Body of pancreas (tissue), 4 donors: ENCODE measurements around the gene COP1. TPM values are rescaled to one million over a fixed set of nuclear protein-coding genes. Genes with fewer than 3 reads are reported as not detected.
"Not testable (repeated sequence)": the region's sequence is repeated elsewhere in the genome, so short reads cannot be mapped to it uniquely, and the experiment has no call there.

ENCODE experiments used
- ATAC-seq: fragments of 150-250 bp; one replicate; pipeline ENCODE4 v1.9.1; 2016
- DNase-seq, 4 donors: peaks; one replicate each; pipeline ENCODE4 v3.0.0-alpha.2; 2019
- H3K27ac ChIP-seq, 4 donors: fragments of 200-600 bp; sonication (generic); 1 replicate in 3 of 4; 2 replicates in 1 of 4; pipeline versions ENCODE4 v1.5.1 to v1.6.1; 2016 to 2019; ENCODE audit warnings: mild to moderate bottlenecking in 1 of 4, mixed read lengths in 1 of 4, moderate library complexity in 1 of 4
- H3K27me3 ChIP-seq, 2 donors: fragments of 200-600 bp; sonication (generic); one replicate each; pipeline ENCODE4 v1.6.0; 2016; ENCODE audit warnings: mild to moderate bottlenecking in 1 of 2
- H3K36me3 ChIP-seq, 2 donors: fragments of 200-600 bp; sonication (generic); replicated peaks in 1 of 2; 2 replicates each; pipeline ENCODE4 v1.5.1; 2016; ENCODE audit warnings: low read depth in 2 of 2; ENCODE audit not compliant: insufficient read depth in 1 of 2
- H3K4me1 ChIP-seq: fragments of 200-600 bp; sonication (generic); one replicate; pipeline ENCODE4 v1.6.0; 2016
- H3K4me3 ChIP-seq, 2 donors: fragments of 200-600 bp; sonication (generic); 1 replicate in 1 of 2; 2 replicates in 1 of 2; pipeline ENCODE4 v1.5.1; 2016 to 2019
- H3K9me3 ChIP-seq, 3 donors: fragments of 200-600 bp; sonication (generic); 1 replicate in 2 of 3; 2 replicates in 1 of 3; pipeline ENCODE4 v1.5.1; 2016
- CTCF ChIP-seq, 7 experiments: fragments of 450-650 bp in 4 of 7; fragments of 200-600 bp in 3 of 7; sonication (generic) in 3 of 7; IDR thresholded peaks; one replicate each; pipeline ENCODE4 v1.5.1; 2016 to 2019; ENCODE audit warnings: antibody characterized with exemption in 7 of 7
- POLR2A ChIP-seq, 3 donors: fragments of 450-650 bp; IDR thresholded peaks; one replicate each; pipeline ENCODE4 v1.6.1; 2016; ENCODE audit warnings: antibody characterized with exemption in 3 of 3, mild to moderate bottlenecking in 2 of 3
- WGBS, 2 donors: methylation state at CpG; one replicate each; pipeline ENCODE4 v1.1.5; 2017; 5-methylcytosine and 5-hydroxymethylcytosine counted together
- intact Hi-C: fragments of 100-400 bp; cut with DNase I; formaldehyde crosslinking; loops from one replicate; pipeline ENCODE4 v1.15.1; 2023
- total RNA-seq, 2 donors: library from RNA; depleted of rRNA; stranded (reverse); fragments of >200 nt; gene quantifications; one replicate each; pipeline ENCODE4 v1.1.0, GENCODE V29; 2016

The COP1 gene
- total RNA-seq, 2 donors from 2014 or later: 36.6 to 45.8 TPM

GRCh38 chr1:176208034-176208433 lies 948 bp upstream of the COP1 start:
- DNase-seq (no peak), ATAC-seq (no peak)
- no peak for TF ChIP-seq CTCF (IDR thresholded peaks at IDR 0.05)
- no peak for TF ChIP-seq POLR2A (IDR thresholded peaks at IDR 0.05)
- peak overlapping the region; percentile 47 to 99 (median 94) for H3K27ac ChIP-seq
- H3K4me3 ChIP-seq: peak overlapping the region in 1 of 2 donors; percentile 94
- 22 to 30% methylated on average over 9 of the region's 9 CpGs for WGBS, 2 donors
- H3K36me3 ChIP-seq: no peaks in the 10 kb centered on the region
- H3K27me3 ChIP-seq: no peaks in the 10 kb centered on the region
- H3K4me1 ChIP-seq: peaks cover 26% of the 10 kb centered on the region
- H3K9me3 ChIP-seq: no peaks in the 10 kb centered on the region
- intact Hi-C loops: no loop called here

- ATAC-seq (peak; percentile 49), DNase-seq (peak; percentile 36 to 59 (median 38))
- Histone ChIP-seq H3K4me1 (peaks cover 26% of the 10 kb centered on the region), H3K4me3 (peak overlapping the region; percentile 76 to 94), H3K36me3 (no peaks in the 10 kb centered on the region), H3K27ac (peak overlapping the region; percentile 90 to 99 (median 94)), H3K9me3 (no peaks in the 10 kb centered on the region), H3K27me3 (no peaks in the 10 kb centered on the region)
- 0% methylated on average over 30 to 54 of the region's 58 CpGs for WGBS, 2 donors
- no peak for TF ChIP-seq CTCF (IDR thresholded peaks at IDR 0.05)
- peak in 2 of 3 donors; percentile 52 to 54 for TF ChIP-seq POLR2A (IDR thresholded peaks at IDR 0.05)
- intact Hi-C loops: no loop called here
Measured at GRCh38 chr1:176206006-176206960, 803 bp downstream of the COP1 start.

DNA sequence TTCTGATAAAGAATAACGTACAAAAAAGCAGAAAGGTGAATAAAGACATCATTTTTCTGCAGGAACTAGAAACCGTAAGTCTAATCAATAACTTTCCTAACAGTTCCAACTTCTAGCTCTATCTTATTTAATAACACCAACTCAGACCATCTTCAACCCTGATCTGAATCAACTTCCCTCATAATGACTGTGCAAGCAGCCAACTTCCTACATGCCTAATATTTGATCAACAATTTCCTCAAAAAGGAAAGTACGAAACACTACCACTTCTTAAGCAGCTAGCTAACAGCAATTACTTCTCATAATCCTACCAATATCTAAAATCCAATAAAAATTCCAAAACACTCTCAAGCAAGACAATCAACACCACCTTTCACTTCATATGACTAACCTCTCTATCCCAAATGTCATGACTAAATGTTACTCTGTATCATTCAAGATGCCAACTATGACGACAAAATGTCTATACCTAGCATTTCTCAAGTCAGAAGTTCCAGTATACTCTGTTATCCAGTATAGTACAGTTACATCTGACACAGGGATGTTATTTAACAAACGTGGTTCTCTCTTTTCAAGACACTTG lies 1.7 kb downstream of the COP1 start:
- peak overlapping the region in 1 of 2 donors; percentile 94 for H3K4me3 ChIP-seq
- intact Hi-C loops: no loop called here
- no peaks in the 10 kb centered on the region for H3K27me3 ChIP-seq
- peak overlapping the region; percentile 6 to 99 (median 94) for H3K27ac ChIP-seq
- H3K4me1 ChIP-seq: peaks cover 26% of the 10 kb centered on the region
- no peak for TF ChIP-seq CTCF (IDR thresholded peaks at IDR 0.05)
- no peak for TF ChIP-seq POLR2A (IDR thresholded peaks at IDR 0.05)
- DNase-seq: no peak
- no peaks in the 10 kb centered on the region for H3K36me3 ChIP-seq
- no peak for ATAC-seq
- 10 to 11% methylated on average over 5 of the region's 5 CpGs for WGBS, 2 donors
- H3K9me3 ChIP-seq: no peaks in the 10 kb centered on the region

DNA sequence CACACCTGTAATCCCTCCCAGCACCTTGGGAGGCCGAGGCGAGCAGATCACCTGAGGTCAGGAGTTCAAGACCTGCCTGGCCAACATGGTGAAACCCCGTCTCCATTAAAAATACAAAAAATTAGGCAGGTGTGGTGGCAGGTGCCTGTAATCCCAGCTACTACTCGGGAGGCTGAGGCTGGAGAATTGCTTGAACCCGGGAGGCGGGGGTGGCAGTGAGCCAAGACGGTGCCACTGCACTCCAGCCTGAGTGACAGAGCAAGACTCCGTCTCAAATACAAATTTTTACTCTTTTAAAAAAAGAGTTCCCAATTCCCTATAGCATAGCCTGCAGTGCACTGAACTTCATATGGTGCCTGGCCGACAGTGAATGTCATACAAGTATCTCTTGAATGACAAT lies 2.4 kb downstream of the COP1 start:
- DNase-seq, ATAC-seq, H3K9me3 ChIP-seq, H3K36me3 ChIP-seq, H3K4me3 ChIP-seq, H3K27me3 ChIP-seq, intact Hi-C loops, H3K27ac ChIP-seq: not testable (repeated sequence)
- 52 to 53% methylated on average over 9 of the region's 9 CpGs for WGBS, 2 donors
- peaks cover 26% of the 10 kb centered on the region for H3K4me1 ChIP-seq

DNA sequence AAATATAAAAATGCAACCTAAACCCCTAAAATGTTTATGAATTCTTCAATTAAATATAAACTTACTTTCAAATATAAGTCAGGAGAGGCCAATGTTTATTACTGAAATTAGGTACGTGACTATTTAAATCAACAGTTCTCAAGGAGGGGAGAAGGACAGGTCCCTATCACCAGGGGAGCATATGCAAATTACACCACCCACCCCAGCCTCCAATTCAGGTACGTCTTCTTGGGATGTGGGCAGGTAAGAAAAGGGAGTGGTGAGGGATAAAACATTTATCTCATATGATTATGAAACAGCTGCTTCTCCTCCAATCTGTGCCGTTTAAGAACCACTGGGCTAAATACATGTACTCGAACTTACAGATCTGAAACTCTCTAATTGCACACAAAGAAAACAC lies 3.4 kb downstream of the COP1 start:
- intact Hi-C loops: no loop called here
- peaks cover 26% of the 10 kb centered on the region for H3K4me1 ChIP-seq
- TF ChIP-seq POLR2A (IDR thresholded peaks at IDR 0.05) (no peak), CTCF (IDR thresholded peaks at IDR 0.05) (no peak)
- DNase-seq (no peak), ATAC-seq (no peak)
- H3K36me3 ChIP-seq: no peaks in the 10 kb centered on the region
- 43 to 50% methylated on average over 4 of the region's 4 CpGs for WGBS, 2 donors
- no peaks in the 10 kb centered on the region for H3K9me3 ChIP-seq
- no peak overlapping the region for H3K4me3 ChIP-seq
- H3K27me3 ChIP-seq: no peaks in the 10 kb centered on the region
- H3K27ac ChIP-seq: no peak overlapping the region
